Measurements from ENCODE around the gene NXN.
"Not testable (repeated sequence)": the region's sequence is repeated elsewhere in the genome, so short reads cannot be mapped to it uniquely, and the experiment has no call there.

NXN gene

GRCh38 chr17:915538-916201, 63.9 kb downstream of the NXN start:
- ATAC-seq, result no peak

GRCh38 chr17:914561-914960, 65.0 kb downstream of the NXN start:
- ATAC-seq, result no peak

GRCh38 chr17:913207-913606, 66.4 kb downstream of the NXN start:
- no peak for ATAC-seq

GRCh38 chr17:909642-910323, 69.8 kb downstream of the NXN start:
- ATAC-seq, result no peak

GRCh38 chr17:907725-908124, 71.9 kb downstream of the NXN start:
- no peak for ATAC-seq

- not testable (repeated sequence) for ATAC-seq
Observed at GRCh38 chr17:905708-906107, 73.9 kb downstream of the NXN start.

GRCh38 chr17:903691-904481, 75.7 kb downstream of the NXN start:
- ATAC-seq, result no peak

GRCh38 chr17:902463-902862, 77.1 kb downstream of the NXN start:
- ATAC-seq, result no peak

GRCh38 chr17:901964-902363, 77.6 kb downstream of the NXN start:
- no peak for ATAC-seq

GRCh38 chr17:901191-901950, 78.2 kb downstream of the NXN start:
- ATAC-seq, result no peak

GRCh38 chr17:900336-900934, 79.1 kb downstream of the NXN start:
- ATAC-seq, result no peak

GRCh38 chr17:897970-898619, 81.5 kb downstream of the NXN start:
- ATAC-seq, result no peak

GRCh38 chr17:896953-897661, 82.5 kb downstream of the NXN start:
- no peak for ATAC-seq

GRCh38 chr17:896454-896853, 83.1 kb downstream of the NXN start:
- no peak for ATAC-seq

GRCh38 chr17:892958-893357, 86.6 kb downstream of the NXN start:
- no peak for ATAC-seq

- ATAC-seq, result peak in 1 of 2 donors; percentile 21
Observed at GRCh38 chr17:888998-889441, 90.6 kb downstream of the NXN start.

- no peak for ATAC-seq
Observed at GRCh38 chr17:887551-888209, 91.9 kb downstream of the NXN start.

GRCh38 chr17:885971-886571, 93.5 kb downstream of the NXN start:
- ATAC-seq, result no peak

- ATAC-seq, result no peak
Observed at GRCh38 chr17:883586-883962, 96.0 kb downstream of the NXN start.

GRCh38 chr17:882827-883585, 96.6 kb downstream of the NXN start:
- ATAC-seq, result no peak
